ENCODE data around the gene SOX18.
A peak's percentile ranks its signal among the peaks of the same experiment; 100 is the strongest.

SOX18 gene

GRCh38 chr20:64038565-64039292 is 10.7 kb downstream of the SOX18 start:
- DNase-seq (ENCODE audit: low read depth, low spot score), result peak; percentile 78

DNA sequence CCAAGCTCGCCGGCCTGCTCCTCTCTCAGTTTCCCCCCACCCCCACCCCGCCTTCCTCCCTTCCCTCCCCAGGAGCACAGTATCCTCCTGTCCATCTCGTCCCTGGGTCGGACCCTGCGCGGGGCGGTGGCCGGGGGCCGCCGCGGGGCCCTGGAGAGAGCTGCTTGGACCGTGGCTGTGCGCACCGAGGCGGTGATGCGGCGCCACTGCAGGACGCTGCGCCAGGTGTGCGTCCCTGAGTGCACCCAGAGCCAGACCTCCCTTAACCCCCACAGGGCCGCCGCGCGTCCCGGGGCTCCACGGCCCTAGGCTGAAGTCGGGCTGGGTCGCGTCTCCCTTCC is 11.2 kb downstream of the SOX18 start:
- DNase-seq (ENCODE audit: low read depth, low spot score), result no peak

DNA sequence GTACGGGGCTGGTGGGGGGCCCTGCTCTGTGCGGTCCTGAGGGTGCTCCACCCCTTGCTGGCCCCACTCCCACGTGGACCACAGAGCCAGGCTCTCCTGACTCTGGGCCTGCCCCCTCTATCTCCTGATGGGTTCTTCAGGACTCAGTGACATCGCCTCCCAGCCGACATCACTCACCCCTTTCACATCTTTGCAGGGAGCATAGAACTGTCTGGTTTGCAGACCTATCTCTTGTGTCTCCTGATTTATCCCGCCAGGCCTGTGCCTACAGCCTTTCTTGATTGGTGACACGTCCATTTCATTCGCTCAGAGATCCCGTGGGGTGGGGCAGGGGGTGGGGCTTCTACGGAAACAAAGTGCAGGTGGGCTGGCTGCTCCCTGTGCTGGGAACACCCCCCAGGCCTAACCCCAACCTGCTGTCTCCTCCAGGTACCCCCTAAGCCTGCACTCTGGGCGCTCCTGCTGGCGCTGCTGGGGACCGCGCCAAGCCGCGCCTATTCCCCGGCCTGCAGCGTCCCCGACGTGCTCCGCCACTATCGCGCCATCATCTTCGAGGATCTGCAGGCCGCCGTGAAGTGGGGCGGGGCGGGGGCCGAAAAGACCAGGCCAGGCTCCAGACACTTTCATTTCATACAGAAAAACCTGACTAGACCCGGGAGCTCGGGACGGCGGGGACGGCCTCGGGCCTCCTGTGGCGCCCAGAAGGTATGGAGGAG is 11.8 kb downstream of the SOX18 start:
- DNase-seq (ENCODE audit: low read depth, low spot score), result no peak

DNA sequence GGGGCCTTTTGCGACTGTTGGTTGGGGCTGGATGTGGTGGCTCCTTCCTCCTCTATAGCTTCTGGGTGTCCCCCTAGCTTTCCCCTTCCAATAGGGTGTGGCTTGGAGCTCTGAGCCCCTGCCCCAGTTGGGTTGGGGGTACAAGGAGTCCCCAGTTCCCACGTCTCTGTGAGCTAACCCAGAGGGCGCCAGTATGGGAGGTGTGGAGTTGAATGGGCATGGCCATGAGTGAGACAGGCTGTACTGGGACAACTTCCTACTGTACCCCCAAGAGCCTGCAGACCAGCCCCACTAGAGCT is 12.3 kb downstream of the SOX18 start:
- DNase-seq (ENCODE audit: low read depth, low spot score), result no peak

GRCh38 chr20:64036346-64037198 is 12.9 kb downstream of the SOX18 start:
- no peak for DNase-seq (ENCODE audit: low read depth, low spot score)

DNA sequence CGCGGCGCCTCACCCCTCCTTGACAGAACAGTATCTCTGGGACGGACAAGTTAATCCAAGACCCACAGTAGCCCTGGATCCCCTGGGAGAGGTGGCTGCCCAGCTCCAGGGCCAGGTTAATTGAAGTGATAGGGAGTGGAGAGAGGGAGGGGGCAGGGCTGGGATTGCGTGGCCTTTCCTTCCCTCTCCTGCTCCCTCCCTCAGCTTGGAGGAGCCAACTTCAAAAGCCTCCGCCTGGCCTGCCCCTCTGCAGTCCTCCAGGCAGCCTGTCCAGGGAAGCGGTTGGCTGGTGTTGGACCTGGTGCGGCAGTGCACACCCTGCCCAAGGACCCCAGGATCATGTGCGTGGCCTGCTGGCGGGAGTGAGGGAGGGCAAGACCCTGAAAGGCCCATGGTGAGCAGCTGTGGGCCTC is 13.5 kb downstream of the SOX18 start, which contains the start of gene C20orf204:
TSS of gene C20orf204 (plus strand) at position 250 of the 413 bp plus-strand sequence. CDS start at position 392, 142 bp downstream.
- DNase-seq (ENCODE audit: low read depth, low spot score), result peak; percentile 80

- no peak for DNase-seq (ENCODE audit: low read depth, low spot score)
Observed at GRCh38 chr20:64035066-64035932, 14.1 kb downstream of the SOX18 start.

- DNase-seq (ENCODE audit: low read depth, low spot score), result no peak
Observed at GRCh38 chr20:64033981-64034493, 15.4 kb downstream of the SOX18 start.

- DNase-seq (ENCODE audit: low read depth, low spot score), result no peak
Observed at GRCh38 chr20:64032706-64033624, 16.5 kb downstream of the SOX18 start.

- no peak for DNase-seq (ENCODE audit: low read depth, low spot score)
Observed at GRCh38 chr20:64031822-64032314, 17.6 kb downstream of the SOX18 start.

GRCh38 chr20:64030371-64031134 is 18.9 kb downstream of the SOX18 start:
- DNase-seq (ENCODE audit: low read depth, low spot score), result no peak

- DNase-seq (ENCODE audit: low read depth, low spot score), result no peak
Observed at GRCh38 chr20:64029293-64030117, 19.9 kb downstream of the SOX18 start.

- peak; percentile 53 for DNase-seq (ENCODE audit: low read depth, low spot score)
Observed at GRCh38 chr20:64027981-64028685, 21.3 kb downstream of the SOX18 start.

DNA sequence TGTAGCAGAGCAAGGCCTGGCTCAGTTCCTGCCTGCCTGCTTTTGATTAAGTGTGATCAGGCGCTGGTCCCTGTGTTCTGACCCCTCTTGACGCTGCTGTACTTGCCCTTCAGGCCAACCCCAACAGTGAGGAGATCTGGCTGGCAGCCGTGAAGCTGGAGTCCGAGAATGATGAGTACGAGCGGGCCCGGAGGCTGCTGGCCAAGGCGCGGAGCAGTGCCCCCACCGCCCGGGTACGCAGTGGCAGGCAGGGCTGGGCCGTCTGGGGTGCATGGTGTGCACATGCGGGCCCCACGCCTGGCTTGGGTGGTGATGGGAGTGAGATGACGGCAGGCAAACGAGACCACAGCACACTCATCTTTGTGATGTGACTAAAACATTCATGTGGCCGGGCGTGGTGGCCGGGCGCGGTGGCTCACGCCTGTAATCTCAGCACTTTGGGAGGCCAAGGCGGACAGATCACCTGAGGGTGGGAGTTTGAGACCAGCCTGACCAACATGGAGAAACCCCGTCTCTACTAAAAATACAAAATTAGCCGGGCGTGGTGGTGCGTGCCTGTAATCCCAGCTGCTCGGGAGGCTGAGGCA is 23.5 kb downstream of the SOX18 start:
- no peak for DNase-seq (ENCODE audit: low read depth, low spot score)

DNA sequence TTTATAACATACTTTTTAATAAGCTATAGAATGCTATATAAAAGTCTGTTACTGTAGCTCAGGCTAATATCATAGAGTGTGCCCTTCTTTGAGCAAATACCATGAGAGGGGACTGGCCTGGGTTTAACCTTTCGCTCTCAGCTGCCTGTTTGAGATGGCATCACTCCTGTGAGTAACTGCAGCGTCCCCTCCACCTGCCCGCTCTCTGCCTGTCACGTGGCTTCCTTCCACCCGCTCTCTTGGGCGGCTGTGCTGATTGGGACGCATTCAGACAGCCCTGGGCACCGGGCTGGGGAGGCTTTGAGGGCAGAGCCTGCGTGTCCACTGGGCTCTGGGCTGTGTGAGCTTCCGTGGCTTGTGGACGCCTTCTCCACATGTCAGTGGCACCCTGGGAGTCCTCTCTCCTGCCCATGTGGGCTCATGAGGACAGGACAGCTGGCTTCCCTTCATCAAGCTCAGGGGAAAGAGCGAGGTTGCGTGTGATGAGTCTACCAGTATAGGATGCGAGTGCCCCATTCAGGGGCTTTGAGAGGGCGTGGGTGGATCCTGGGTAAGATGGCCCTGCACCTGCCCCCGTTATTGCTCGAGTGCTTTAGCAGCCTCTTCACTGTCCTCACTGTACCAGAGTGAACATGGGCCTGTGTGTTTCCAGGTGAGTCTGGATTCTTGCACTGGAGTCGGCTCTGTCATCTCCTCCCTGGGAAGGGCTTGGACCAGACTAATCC is 24.2 kb downstream of the SOX18 start:
- DNase-seq (ENCODE audit: low read depth, low spot score), result no peak

DNA sequence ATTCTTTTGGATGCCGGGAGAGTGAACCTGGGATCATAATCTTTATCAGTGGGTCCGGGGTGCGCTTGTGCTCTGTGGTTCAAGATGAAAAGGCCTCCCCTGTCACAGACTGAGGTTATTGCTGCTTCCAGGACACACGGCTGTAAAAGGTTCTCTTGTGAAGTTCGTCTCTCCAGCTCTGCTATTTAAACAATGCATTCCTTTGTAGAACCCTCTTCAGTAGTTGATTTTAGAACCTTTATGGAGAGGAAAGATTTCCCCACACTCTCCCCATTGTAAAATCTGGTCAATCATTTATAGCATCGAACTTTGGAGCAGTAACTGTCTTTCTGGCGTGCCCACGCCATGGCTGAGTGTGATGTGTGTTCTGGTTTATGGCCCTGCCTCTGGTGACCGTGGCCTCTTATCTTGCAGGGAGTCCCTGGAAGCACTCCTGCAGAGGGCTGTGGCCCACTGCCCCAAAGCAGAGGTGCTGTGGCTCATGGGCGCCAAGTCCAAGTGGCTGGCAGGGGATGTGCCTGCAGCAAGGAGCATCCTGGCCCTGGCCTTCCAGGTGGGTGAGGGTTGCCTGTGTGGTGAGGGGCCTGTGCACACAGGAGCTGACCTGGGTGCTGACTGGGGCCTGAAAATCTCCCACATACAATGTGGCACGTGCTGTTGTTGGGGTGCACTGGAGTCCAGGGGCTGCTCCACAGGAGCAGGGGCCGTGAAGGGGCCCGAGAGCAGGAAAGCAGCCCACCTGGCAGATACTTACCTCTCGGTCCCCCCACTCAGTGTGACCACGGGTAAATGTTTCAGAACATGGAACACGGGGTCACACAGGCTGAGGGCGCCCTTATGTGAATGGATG is 25.1 kb downstream of the SOX18 start:
- no peak for DNase-seq (ENCODE audit: low read depth, low spot score)

Data from ELF-1 (cell line).